Neural cell (in vitro differentiated cells): ENCODE data around the gene ZNF182.

Source experiments
- CTCF ChIP-seq: fragments of 450-650 bp; IDR thresholded peaks from 2 replicates; pipeline ENCODE4 v1.5.1; 2014; ENCODE audit warnings: antibody characterized with exemption, mild to moderate bottlenecking, moderate library complexity; ENCODE audit not compliant: poor library complexity, severe bottlenecking
- EP300 ChIP-seq: fragments of 450-650 bp; conservative IDR thresholded peaks from 2 replicates; pipeline ENCODE4 v1.6.1; 2014; ENCODE audit warnings: antibody characterized with exemption, mild to moderate bottlenecking, moderate library complexity; ENCODE audit not compliant: poor library complexity, severe bottlenecking
- EZH2 ChIP-seq: fragments of 200-600, 300-800 bp; shearing (Covaris generic), sonication (generic); IDR thresholded peaks from 2 replicates; pipeline ENCODE4 v1.6.1; 2014; ENCODE audit warnings: antibody characterized with exemption, low read length, borderline replicate concordance, mild to moderate bottlenecking; ENCODE audit not compliant: insufficient read depth, poor library complexity, severe bottlenecking
- MXI1 ChIP-seq: fragments of 450-650 bp; conservative IDR thresholded peaks from 2 replicates; pipeline ENCODE4 v1.6.1; 2014; ENCODE audit warnings: antibody characterized with exemption, mild to moderate bottlenecking; ENCODE audit not compliant: poor library complexity, severe bottlenecking
- POLR2AphosphoS5 ChIP-seq: IDR thresholded peaks from 2 replicates; pipeline ENCODE4 v1.6.1; 2012
- RAD21 ChIP-seq: fragments of 450-650 bp; conservative IDR thresholded peaks from 2 replicates; pipeline ENCODE4 v1.6.1; 2014; ENCODE audit warnings: antibody characterized with exemption, mild to moderate bottlenecking, moderate library complexity
- SMC3 ChIP-seq: fragments of 450-650 bp; conservative IDR thresholded peaks from 2 replicates; pipeline ENCODE4 v1.6.1; 2014; ENCODE audit warnings: antibody characterized with exemption, mild to moderate bottlenecking, moderate library complexity; ENCODE audit not compliant: poor library complexity
- TAF1 ChIP-seq: IDR thresholded peaks from 2 replicates; pipeline ENCODE4 v1.6.1; 2012; ENCODE audit warnings: low read depth
- TF ChIP-seq, protein P1 (sequence below): IDR thresholded peaks from 2 replicates; pipeline ENCODE4 v1.6.1; 2012; ENCODE audit warnings: borderline replicate concordance

DNA sequence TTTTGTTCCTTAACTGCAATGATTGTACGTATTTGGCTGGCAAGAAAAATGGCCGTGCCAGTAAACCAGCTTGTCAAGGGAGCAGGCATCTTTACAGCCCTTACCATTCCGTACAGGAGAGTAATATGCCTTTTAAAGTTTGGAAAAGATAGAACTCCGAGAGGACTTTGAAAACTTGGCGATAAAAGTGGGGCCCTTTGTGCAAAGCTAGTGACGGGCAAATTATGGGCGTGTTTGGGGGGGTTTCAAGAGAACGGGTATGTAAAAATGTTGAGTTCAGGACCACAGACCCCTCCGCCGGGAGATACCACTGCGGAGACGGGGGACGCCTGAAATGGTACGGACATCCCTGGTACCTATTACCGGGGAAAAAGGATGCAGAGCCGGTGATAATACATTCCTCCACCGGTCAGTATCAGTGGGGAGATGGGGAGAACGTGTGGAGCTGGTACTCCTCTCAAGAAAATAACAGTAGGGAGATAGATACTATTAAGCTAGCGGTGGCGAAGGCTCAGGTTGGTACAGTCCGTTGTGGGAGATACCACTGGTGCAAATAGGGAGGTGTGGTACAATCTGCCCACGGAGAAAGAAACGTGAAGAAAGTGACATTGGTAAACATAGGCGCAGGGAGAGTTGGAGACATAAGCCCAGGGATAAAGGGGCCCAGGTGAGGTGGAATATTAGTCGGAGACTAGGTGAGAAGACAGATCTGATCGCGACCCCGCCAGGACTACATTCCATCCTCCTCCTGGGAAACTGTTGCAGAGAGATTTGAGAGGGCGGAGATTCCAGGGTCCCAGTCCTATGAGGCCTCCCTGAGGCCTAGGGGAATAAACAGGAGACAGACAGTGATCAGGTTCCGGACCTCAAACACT, 17.5 kb upstream of the ZNF182 start:
- TF ChIP-seq POLR2AphosphoS5 = no peak
- no peak for TF ChIP-seq CTCF
- no peak for TF ChIP-seq EP300
- no peak for TF ChIP-seq RAD21
- TF ChIP-seq TAF1 = no peak
- no peak for TF ChIP-seq SMC3
- TF ChIP-seq EZH2 = no peak
- TF ChIP-seq, protein P1, sequence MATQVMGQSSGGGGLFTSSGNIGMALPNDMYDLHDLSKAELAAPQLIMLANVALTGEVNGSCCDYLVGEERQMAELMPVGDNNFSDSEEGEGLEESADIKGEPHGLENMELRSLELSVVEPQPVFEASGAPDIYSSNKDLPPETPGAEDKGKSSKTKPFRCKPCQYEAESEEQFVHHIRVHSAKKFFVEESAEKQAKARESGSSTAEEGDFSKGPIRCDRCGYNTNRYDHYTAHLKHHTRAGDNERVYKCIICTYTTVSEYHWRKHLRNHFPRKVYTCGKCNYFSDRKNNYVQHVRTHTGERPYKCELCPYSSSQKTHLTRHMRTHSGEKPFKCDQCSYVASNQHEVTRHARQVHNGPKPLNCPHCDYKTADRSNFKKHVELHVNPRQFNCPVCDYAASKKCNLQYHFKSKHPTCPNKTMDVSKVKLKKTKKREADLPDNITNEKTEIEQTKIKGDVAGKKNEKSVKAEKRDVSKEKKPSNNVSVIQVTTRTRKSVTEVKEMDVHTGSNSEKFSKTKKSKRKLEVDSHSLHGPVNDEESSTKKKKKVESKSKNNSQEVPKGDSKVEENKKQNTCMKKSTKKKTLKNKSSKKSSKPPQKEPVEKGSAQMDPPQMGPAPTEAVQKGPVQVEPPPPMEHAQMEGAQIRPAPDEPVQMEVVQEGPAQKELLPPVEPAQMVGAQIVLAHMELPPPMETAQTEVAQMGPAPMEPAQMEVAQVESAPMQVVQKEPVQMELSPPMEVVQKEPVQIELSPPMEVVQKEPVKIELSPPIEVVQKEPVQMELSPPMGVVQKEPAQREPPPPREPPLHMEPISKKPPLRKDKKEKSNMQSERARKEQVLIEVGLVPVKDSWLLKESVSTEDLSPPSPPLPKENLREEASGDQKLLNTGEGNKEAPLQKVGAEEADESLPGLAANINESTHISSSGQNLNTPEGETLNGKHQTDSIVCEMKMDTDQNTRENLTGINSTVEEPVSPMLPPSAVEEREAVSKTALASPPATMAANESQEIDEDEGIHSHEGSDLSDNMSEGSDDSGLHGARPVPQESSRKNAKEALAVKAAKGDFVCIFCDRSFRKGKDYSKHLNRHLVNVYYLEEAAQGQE = no peak
- no peak for TF ChIP-seq MXI1
